PFSK-1 (cell line): ENCODE results near the gene ISL2.

ENCODE experiments used
- FOXP2 ChIP-seq: optimal IDR thresholded peaks from 2 replicates; pipeline ENCODE3; 2011; ENCODE audit warnings: borderline replicate concordance, control low read depth, inconsistent platforms; ENCODE audit not compliant: insufficient read depth; ENCODE audit errors: extremely low read length, extremely low read depth
- POLR2AphosphoS5 ChIP-seq: IDR thresholded peaks from 2 replicates; pipeline ENCODE4 v1.6.1; 2012; ENCODE audit warnings: low read depth, mild to moderate bottlenecking, control low read depth, low read length, moderate library complexity
- SIN3A ChIP-seq: IDR thresholded peaks from 2 replicates; pipeline ENCODE4 v1.6.1; 2012; ENCODE audit warnings: mild to moderate bottlenecking, low read length, moderate library complexity, borderline replicate concordance; ENCODE audit not compliant: insufficient read depth
- TF ChIP-seq, protein P1 (sequence below), 2 experiments: IDR thresholded peaks; 2 replicates each; pipeline versions ENCODE4 v1.6.1 to v1.8.0; 2011 to 2012; ENCODE audit warnings: low read depth in 2 of 2, low read length in 2 of 2, control low read depth in 1 of 2, inconsistent platforms in 1 of 2, mild to moderate bottlenecking in 1 of 2, moderate library complexity in 1 of 2; ENCODE audit not compliant: insufficient read depth in 1 of 2

- TF ChIP-seq, protein P1, sequence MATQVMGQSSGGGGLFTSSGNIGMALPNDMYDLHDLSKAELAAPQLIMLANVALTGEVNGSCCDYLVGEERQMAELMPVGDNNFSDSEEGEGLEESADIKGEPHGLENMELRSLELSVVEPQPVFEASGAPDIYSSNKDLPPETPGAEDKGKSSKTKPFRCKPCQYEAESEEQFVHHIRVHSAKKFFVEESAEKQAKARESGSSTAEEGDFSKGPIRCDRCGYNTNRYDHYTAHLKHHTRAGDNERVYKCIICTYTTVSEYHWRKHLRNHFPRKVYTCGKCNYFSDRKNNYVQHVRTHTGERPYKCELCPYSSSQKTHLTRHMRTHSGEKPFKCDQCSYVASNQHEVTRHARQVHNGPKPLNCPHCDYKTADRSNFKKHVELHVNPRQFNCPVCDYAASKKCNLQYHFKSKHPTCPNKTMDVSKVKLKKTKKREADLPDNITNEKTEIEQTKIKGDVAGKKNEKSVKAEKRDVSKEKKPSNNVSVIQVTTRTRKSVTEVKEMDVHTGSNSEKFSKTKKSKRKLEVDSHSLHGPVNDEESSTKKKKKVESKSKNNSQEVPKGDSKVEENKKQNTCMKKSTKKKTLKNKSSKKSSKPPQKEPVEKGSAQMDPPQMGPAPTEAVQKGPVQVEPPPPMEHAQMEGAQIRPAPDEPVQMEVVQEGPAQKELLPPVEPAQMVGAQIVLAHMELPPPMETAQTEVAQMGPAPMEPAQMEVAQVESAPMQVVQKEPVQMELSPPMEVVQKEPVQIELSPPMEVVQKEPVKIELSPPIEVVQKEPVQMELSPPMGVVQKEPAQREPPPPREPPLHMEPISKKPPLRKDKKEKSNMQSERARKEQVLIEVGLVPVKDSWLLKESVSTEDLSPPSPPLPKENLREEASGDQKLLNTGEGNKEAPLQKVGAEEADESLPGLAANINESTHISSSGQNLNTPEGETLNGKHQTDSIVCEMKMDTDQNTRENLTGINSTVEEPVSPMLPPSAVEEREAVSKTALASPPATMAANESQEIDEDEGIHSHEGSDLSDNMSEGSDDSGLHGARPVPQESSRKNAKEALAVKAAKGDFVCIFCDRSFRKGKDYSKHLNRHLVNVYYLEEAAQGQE (IDR thresholded peaks at IDR 0.05; ENCODE audit: insufficient read depth in 1 of 2, low read depth in 2 of 2, low read length in 2 of 2), result no peak
- TF ChIP-seq POLR2AphosphoS5 (no peak), FOXP2 (no peak), SIN3A (no peak)
These were observed 54.7 kb downstream of the ISL2 start for GRCh38 chr15:76391309-76391708.
